ENCODE data around the gene LSS. TPM values are rescaled to one million over a fixed set of nuclear protein-coding genes. Genes with fewer than 3 reads are reported as not detected.

LSS gene
- total RNA-seq, 1 experiment from 2014 or later = 45.7 TPM

DNA sequence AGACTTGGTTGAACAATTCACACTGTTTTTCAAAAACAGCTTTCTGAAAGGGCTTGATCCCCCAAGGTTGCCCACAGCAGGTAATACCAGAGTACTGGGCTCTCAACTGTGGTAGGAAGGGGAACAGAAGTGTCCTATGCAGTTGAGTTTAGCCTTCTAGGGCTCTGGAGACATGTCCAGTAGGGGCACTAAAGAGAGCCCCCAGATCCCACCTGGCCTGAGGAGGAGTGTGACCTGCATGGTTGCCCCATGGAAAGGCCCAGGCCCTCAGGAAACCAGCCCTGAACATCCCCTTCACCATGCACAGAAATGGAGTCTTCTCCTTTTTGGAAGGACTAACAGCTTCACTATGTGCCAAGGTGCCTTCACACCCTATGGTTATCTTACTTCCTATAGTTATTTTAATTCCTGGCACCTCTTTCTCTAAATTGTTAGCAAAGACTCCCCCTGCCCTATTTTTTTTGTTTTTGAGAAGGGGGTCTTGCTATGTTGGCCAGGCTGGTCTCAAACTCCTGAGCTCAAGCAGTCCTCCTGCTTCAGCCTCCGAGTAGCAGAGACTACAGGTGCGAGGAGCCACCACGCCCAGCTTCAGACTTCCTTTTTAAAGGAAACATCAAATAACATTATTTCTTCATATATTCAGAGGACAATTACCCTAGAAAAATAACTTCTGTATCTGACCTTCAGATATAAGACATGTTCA, 16.8 kb upstream of the LSS start:
- H3F3A ChIP-seq (ENCODE audit: low read length, unreplicated experiment) = no peaks in the 10 kb centered on the region

DNA sequence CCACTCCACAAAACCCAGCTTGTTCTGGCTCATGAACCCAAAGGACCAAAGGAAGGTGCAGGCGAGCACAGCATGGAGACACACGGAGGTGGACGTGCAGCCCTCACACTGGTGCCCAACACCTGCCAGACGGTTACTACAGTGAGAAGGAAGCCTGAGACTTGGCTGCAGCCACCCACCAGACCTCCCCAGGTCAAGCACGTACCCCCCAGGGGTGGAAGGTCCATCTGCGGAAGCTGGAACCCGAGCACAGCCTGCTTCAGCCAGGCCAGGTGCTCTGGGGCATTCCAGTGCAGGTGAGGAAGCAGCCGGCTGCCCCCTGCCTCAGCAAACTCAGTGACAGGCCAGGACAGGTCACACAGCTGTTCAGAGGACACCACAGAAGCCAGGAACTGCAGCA, 16.0 kb upstream of the LSS start:
- Histone ChIP-seq H3K36me3 (ENCODE audit: low read depth, low read length) (peaks cover 77% of the 10 kb centered on the region), H3K4me2 (ENCODE audit: low read length) (no peak overlapping the region), H3K27me3 (ENCODE audit: low read length) (no peaks in the 10 kb centered on the region), H3F3A (ENCODE audit: low read length, unreplicated experiment) (no peaks in the 10 kb centered on the region), H3K79me2 (ENCODE audit: low read length) (no peaks in the 10 kb centered on the region), H3K4me3 (ENCODE audit: low read length) (no peak overlapping the region), H3K27ac (ENCODE audit: low read length) (no peak overlapping the region), H3K9ac (ENCODE audit: low read length) (no peak overlapping the region), H3K9me2 (replicated peaks; ENCODE audit: low read length) (no peaks in the 10 kb centered on the region), H3K9me3 (ENCODE audit: low read length) (no peaks in the 10 kb centered on the region), H2AFZ (ENCODE audit: low read length) (no peak overlapping the region), H4K20me1 (ENCODE audit: low read length) (no peaks in the 10 kb centered on the region), H3K4me1 (ENCODE audit: insufficient read depth, low read length) (no peaks in the 10 kb centered on the region)
- BruUV-seq (replicated peaks) = no TSS peak
- intact Hi-C loops (cut with micrococcal nuclease) = no loop called here
- ChIA-PET CTCF (no interaction called here), POLR2A (ENCODE audit: unreplicated experiment) (interaction anchor here (0.7 kb wide), 1 partner anchor 264 kb away, joined by 5 read pairs; no protein-coding TSS in a partner anchor)
- DNase-seq (no peak), ATAC-seq (no peak)
- TF ChIP-seq EZH2phosphoT487 (IDR thresholded peaks at IDR 0.05; ENCODE audit: borderline replicate concordance, low read length) = no peak
- no peak for TF ChIP-seq CTCF (conservative IDR thresholded peaks at IDR 0.05; ENCODE audit: low read depth, low read length)
- no peak for TF ChIP-seq EZH2 (IDR thresholded peaks at IDR 0.05; ENCODE audit: low read length, unreplicated experiment)

More for the DNA sequence above, 16.8 kb upstream of the LSS start:
- Histone ChIP-seq H3K79me2 (ENCODE audit: low read length) (no peaks in the 10 kb centered on the region), H3K9me2 (replicated peaks; ENCODE audit: low read length) (no peaks in the 10 kb centered on the region), H3K9ac (ENCODE audit: low read length) (no peak overlapping the region), H3K4me2 (ENCODE audit: low read length) (no peak overlapping the region), H2AFZ (ENCODE audit: low read length) (no peak overlapping the region), H3K36me3 (ENCODE audit: low read depth, low read length) (peaks cover 77% of the 10 kb centered on the region), H3K4me1 (ENCODE audit: insufficient read depth, low read length) (no peaks in the 10 kb centered on the region), H3K9me3 (ENCODE audit: low read length) (no peaks in the 10 kb centered on the region), H3K4me3 (ENCODE audit: low read length) (no peak overlapping the region), H4K20me1 (ENCODE audit: low read length) (no peaks in the 10 kb centered on the region), H3K27ac (ENCODE audit: low read length) (no peak overlapping the region), H3K27me3 (ENCODE audit: low read length) (no peaks in the 10 kb centered on the region)
- intact Hi-C loops (cut with micrococcal nuclease) = no loop called here
- DNase-seq (no peak), ATAC-seq (no peak)
- no peak for TF ChIP-seq EZH2phosphoT487 (IDR thresholded peaks at IDR 0.05; ENCODE audit: borderline replicate concordance, low read length)
- TF ChIP-seq CTCF (conservative IDR thresholded peaks at IDR 0.05; ENCODE audit: low read depth, low read length) = 0 out of 2 replicates have a peak, but pooled peaks have one; percentile 15
- CTCF ChIA-PET = no interaction called here
- no TSS peak for BruUV-seq (replicated peaks)
- POLR2A ChIA-PET (ENCODE audit: unreplicated experiment) = interaction anchor here (0.7 kb wide), 1 partner anchor 265 kb away, joined by 5 read pairs; no protein-coding TSS in a partner anchor

GRCh38 chr21:46243960-46244361, 15.4 kb upstream of the LSS start:
- ChIA-PET POLR2A (ENCODE audit: unreplicated experiment) (no interaction called here), CTCF (no interaction called here)
- no peaks in the 10 kb centered on the region for H3K79me2 ChIP-seq (ENCODE audit: low read length)
- no TSS peak for BruUV-seq (replicated peaks)
- ATAC-seq (no peak), DNase-seq (no peak)
- no peaks in the 10 kb centered on the region for H3K9me2 ChIP-seq (replicated peaks; ENCODE audit: low read length)
- no peak overlapping the region for H3K9ac ChIP-seq (ENCODE audit: low read length)
- TF ChIP-seq EZH2phosphoT487 (IDR thresholded peaks at IDR 0.05; ENCODE audit: borderline replicate concordance, low read length) (no peak), EZH2 (IDR thresholded peaks at IDR 0.05; ENCODE audit: low read length, unreplicated experiment) (no peak), CTCF (conservative IDR thresholded peaks at IDR 0.05; ENCODE audit: low read depth, low read length) (no peak)
- H3K4me3 ChIP-seq (ENCODE audit: low read length) = no peak overlapping the region
- no peaks in the 10 kb centered on the region for H3K27me3 ChIP-seq (ENCODE audit: low read length)
- intact Hi-C loops (cut with micrococcal nuclease) = no loop called here
- no peak overlapping the region for H3K4me2 ChIP-seq (ENCODE audit: low read length)
- no peaks in the 10 kb centered on the region for H4K20me1 ChIP-seq (ENCODE audit: low read length)
- H2AFZ ChIP-seq (ENCODE audit: low read length) = no peak overlapping the region
- peaks cover 80% of the 10 kb centered on the region for H3K36me3 ChIP-seq (ENCODE audit: low read depth, low read length)
- no peak overlapping the region for H3K27ac ChIP-seq (ENCODE audit: low read length)
- H3K9me3 ChIP-seq (ENCODE audit: low read length) = no peaks in the 10 kb centered on the region
- no peaks in the 10 kb centered on the region for H3F3A ChIP-seq (ENCODE audit: low read length, unreplicated experiment)
- no peaks in the 10 kb centered on the region for H3K4me1 ChIP-seq (ENCODE audit: insufficient read depth, low read length)
